ENCODE results near the gene ZNF75A.

Gene ZNF75A

DNA sequence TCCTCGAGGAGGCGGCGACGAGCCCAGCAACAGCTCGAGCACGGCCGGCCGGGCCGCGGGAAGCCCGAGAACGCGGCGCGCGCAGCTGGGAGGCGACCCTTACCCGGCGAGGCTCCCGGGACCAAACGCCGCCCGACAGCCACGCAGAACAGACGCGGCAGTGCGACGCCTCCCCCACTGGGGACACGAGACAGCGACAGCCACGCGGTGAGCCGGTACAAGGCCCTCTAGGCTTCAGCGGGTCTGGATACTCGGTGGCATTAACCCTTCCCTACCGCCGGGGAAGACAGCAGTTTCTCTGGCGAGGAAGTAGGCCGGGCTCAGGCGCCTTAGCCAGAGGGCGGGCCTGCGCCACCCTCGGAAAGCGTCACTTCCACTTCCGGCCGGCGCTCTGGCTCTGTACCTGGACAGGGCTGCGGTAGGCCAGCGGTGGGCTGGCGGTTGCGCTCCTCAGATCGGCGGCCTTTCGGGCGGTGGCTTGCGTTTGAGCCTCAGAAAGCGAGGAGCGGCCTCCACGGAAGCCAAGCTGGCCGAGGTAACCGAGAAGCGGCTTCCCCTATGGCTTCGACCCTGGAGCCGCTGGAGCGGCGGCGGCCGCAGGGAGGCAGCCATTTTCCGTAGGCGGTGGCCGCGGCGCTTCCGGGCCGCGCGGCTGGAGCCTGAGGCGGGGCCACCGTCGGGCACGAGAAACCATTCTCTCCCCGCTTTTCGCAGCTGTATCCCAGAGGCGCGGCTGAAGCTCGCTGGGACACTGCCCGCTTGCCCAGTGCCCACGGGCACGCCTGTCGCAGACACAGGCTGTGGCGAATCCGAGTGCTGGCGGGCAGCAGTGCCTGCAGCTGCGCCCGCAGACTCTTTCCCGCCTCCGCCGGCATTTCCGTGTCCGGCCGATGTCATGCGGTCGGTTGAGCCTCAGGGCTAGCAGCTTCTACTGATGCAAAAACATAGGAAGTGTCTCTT, at the start of gene ZNF75A, which contains the start of gene TIGD7:
TSS of gene ZNF75A (plus strand) at position 389 of the 960 bp plus-strand sequence. CDS start 2,932 bp downstream, outside the sequence.
TSS of gene TIGD7 (minus strand) at position 322 of the 960 bp plus-strand sequence. CDS start 4,816 bp downstream, outside the sequence.
- TF ChIP-seq, protein P1, sequence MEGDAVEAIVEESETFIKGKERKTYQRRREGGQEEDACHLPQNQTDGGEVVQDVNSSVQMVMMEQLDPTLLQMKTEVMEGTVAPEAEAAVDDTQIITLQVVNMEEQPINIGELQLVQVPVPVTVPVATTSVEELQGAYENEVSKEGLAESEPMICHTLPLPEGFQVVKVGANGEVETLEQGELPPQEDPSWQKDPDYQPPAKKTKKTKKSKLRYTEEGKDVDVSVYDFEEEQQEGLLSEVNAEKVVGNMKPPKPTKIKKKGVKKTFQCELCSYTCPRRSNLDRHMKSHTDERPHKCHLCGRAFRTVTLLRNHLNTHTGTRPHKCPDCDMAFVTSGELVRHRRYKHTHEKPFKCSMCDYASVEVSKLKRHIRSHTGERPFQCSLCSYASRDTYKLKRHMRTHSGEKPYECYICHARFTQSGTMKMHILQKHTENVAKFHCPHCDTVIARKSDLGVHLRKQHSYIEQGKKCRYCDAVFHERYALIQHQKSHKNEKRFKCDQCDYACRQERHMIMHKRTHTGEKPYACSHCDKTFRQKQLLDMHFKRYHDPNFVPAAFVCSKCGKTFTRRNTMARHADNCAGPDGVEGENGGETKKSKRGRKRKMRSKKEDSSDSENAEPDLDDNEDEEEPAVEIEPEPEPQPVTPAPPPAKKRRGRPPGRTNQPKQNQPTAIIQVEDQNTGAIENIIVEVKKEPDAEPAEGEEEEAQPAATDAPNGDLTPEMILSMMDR (IDR thresholded peaks at IDR 0.05), result 0 out of 2 replicates have a peak, but pooled peaks have one; percentile 22
- no peak for TF ChIP-seq ZFX (IDR thresholded peaks at IDR 0.05; ENCODE audit: borderline replicate concordance)

DNA sequence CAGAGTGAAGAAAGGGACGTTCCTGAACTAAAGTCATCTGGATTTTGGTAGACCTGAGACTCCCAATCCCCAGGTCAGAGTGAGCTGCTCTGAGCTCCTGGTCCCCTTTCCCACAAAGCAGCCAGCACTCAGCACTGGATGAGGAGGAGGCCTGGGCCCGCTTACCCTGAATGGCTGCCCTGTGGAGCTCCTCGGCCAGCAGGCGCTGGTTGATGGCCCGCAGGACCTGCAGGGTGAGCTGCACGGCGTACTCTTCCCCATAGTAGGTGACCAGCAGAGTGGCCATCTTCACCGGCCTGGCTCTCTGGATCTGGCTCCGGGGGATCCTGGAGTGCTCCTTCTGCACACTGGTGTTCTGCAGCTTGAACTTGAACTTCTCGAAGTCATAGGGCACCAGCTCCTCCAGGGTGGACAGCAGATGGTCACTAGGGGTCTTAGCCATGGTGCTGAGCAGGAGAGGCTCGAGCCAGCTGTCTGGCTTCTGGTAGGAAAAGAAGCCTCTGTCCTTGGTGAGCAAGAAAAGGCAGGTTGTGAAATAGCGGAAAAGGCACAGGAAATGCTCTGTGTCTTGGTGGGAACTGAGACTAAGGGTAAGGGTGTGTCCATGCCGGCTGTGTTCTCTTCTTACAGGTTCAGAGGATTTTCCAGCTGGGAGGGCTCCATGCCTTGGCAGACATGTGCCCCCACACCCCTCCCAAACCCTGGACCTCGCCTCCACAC, 49.0 kb upstream of the ZNF75A start, which contains the start of gene MEFV:
TSS of gene MEFV (minus strand) at position 488 of the 720 bp plus-strand sequence. CDS start at position 442, 46 bp downstream.
- H3K27ac ChIP-seq, result no peak within 1 kb of the TSS
- TF ChIP-seq, protein P1 (IDR thresholded peaks at IDR 0.05), result no peak
- no peak for TF ChIP-seq ZFX (IDR thresholded peaks at IDR 0.05; ENCODE audit: borderline replicate concordance)

More for the DNA sequence above, at the start of gene ZNF75A, which contains the start of gene TIGD7:
- peak within 1 kb of the TSS; percentile 90 for H3K27ac ChIP-seq

DNA sequence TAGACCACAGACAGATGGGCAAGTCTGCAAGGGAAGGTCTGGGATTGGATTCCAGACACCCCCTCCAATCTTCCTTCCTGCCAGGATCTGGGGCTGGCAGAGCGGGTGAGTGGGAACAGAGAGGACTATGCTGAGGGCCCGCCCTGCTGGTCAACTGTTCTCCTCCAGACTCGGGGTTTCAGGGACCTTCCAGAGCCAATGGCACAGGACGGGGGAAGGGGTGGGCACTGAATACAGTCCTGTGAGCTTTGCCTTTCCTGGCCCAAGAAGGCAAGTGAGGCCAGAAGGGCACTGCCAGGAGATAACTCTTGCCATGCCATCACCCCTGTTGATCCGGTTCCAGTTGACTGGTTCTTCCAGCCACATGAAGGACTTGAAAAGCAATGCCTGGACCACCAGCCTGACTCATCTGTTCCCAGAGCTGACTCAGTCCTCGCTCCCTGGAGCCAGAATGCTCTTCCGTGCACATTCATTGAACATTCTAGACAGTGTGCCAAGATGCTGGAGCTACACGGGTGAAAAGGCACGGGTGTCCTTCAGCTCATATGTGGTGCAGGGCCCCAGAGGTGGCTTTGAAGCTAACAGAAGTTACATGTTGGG, 48.3 kb upstream of the ZNF75A start:
- no peak overlapping the region for H3K27ac ChIP-seq
- TF ChIP-seq, protein P1 (IDR thresholded peaks at IDR 0.05), result no peak
- TF ChIP-seq ZFX (IDR thresholded peaks at IDR 0.05; ENCODE audit: borderline replicate concordance), result no peak

DNA sequence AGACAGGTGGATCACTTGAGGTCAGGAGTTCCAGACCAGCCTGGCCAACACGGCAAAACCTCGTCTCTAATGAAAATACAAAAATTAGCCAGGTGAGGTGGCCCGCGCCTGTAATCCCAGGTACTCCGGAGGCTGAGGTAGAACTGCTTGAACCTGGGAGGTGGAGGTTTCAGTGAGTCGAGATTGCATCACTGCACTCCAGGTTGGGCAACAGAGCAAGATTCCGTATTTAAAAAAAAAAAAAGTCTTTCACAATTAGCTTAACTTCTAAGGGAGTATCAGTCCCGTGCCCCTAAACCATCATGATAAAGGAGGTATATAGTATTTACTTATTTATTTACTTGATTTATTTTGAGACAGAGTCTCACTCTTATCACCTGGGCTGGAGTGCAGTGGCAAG, 45.5 kb upstream of the ZNF75A start:
- TF ChIP-seq, protein P1 (IDR thresholded peaks at IDR 0.05), result no peak
- no peak for TF ChIP-seq ZFX (IDR thresholded peaks at IDR 0.05; ENCODE audit: borderline replicate concordance)
- H3K27ac ChIP-seq, result no peak overlapping the region

DNA sequence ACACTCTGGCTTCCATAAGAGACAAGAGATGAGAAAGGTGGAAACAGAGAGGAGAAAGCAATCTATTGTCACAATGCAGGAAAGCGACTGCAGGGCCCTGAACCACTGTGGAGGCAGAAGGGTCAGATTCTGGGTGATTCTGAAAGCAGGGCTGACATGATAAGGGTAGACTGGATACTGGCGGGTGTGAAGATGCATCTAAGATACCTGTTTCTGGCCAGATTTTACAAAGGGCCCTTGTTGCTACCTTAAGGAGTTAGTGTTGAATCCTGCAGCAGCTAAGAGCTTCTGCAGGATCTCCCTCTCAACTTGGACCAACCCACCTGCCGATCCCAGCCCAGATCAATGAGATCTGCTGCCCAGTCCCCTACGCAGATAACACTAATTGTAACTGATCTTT, 42.8 kb upstream of the ZNF75A start:
- no peak overlapping the region for H3K27ac ChIP-seq
- no peak for TF ChIP-seq ZFX (IDR thresholded peaks at IDR 0.05; ENCODE audit: borderline replicate concordance)
- TF ChIP-seq, protein P1 (IDR thresholded peaks at IDR 0.05), result no peak

DNA sequence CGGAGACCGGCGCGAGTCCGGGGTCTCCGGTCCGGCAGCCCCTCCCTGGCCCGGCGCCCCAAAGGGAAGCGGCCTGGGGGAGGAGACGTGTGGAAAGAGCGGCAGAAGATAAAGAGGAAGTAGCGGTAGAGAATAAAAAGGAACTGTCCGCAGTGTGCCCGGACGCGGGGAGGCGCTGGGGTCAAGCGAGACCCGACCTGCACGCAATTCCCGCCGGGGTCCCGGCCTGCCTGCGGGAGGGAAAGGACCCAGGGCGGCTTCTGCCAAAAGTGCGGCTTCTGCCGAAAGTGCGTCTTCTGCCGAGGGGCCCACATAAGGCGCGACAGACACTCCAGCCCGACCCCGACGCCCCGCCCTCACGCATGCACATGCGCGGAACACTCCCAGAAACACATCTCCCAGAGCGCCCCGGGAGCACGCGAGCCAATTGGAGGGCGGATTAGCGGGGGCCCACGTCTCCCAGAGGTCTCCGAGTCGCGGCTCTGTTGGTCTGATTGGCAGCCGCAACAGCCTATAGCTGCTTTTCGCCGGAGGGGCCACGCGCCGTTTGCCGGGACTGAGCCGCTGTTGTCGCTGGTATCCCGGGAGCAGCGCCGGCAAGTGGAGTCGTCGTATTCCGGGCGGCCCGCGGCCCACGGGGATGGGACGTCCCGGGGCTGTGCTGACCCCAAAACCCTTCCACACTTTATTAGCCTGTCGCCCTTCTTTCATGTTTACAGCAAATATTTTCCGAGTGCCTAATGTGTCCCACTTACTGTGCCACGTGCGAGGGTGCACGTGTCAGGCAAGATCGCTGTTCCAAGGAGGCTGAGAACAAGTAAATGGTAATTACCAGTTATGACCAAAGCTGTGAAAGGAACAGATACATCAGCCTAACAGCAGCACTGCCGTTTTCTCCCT, 40.9 kb upstream of the ZNF75A start:
- TF ChIP-seq ZFX (IDR thresholded peaks at IDR 0.05; ENCODE audit: borderline replicate concordance), result no peak
- TF ChIP-seq, protein P1 (IDR thresholded peaks at IDR 0.05), result peak; percentile 45
- peak overlapping the region; percentile 90 for H3K27ac ChIP-seq
